GM21447 (cell line): ENCODE measurements around the gene BAG3.

ENCODE experiments used
- ATAC-seq: cut with Tn5 transposase; IDR thresholded peaks from one replicate; pipeline ENCODE4 v1.9.1; 2021; ENCODE audit not compliant: unreplicated experiment

The BAG3 gene

GRCh38 chr10:119665901-119666708 is 14.9 kb downstream of the BAG3 start:
- ATAC-seq = no peak

GRCh38 chr10:119666709-119667004 is 15.5 kb downstream of the BAG3 start:
- no peak for ATAC-seq

- ATAC-seq = no peak
Measured at GRCh38 chr10:119667562-119668328, 16.6 kb downstream of the BAG3 start.

- no peak for ATAC-seq
Measured at GRCh38 chr10:119668461-119668860, 17.3 kb downstream of the BAG3 start.

GRCh38 chr10:119669331-119669730 is 18.2 kb downstream of the BAG3 start:
- ATAC-seq = no peak

- no peak for ATAC-seq
Measured at GRCh38 chr10:119669975-119670640, 18.9 kb downstream of the BAG3 start.

- ATAC-seq = no peak
Measured at GRCh38 chr10:119670717-119671116, 19.5 kb downstream of the BAG3 start.

GRCh38 chr10:119671381-119671780 is 20.2 kb downstream of the BAG3 start:
- no peak for ATAC-seq

- ATAC-seq = no peak
Measured at GRCh38 chr10:119672291-119672690, 21.1 kb downstream of the BAG3 start.

GRCh38 chr10:119673271-119673670 is 22.1 kb downstream of the BAG3 start:
- no peak for ATAC-seq

- no peak for ATAC-seq
Measured at GRCh38 chr10:119675483-119676170, 24.4 kb downstream of the BAG3 start.

GRCh38 chr10:119677126-119677525 is 25.9 kb downstream of the BAG3 start:
- no peak for ATAC-seq

- ATAC-seq = no peak
Measured at GRCh38 chr10:119677904-119678755, 26.9 kb downstream of the BAG3 start.

GRCh38 chr10:119679480-119679829 is 28.3 kb downstream of the BAG3 start:
- ATAC-seq = no peak

- no peak for ATAC-seq
Measured at GRCh38 chr10:119680050-119680449, 28.9 kb downstream of the BAG3 start.

GRCh38 chr10:119680650-119681081 is 29.5 kb downstream of the BAG3 start:
- ATAC-seq = no peak

GRCh38 chr10:119686465-119687191 is 35.4 kb downstream of the BAG3 start:
- ATAC-seq = peak; percentile 87

GRCh38 chr10:119687192-119688032 is 36.2 kb downstream of the BAG3 start:
- ATAC-seq = no peak

GRCh38 chr10:119688033-119688508 is 36.9 kb downstream of the BAG3 start:
- no peak for ATAC-seq
